ENCODE data around the gene ANGPTL3.
"Not testable (repeated sequence)": the region's sequence is repeated elsewhere in the genome, so short reads cannot be mapped to it uniquely, and the experiment has no call there.

Gene ANGPTL3, protein sequence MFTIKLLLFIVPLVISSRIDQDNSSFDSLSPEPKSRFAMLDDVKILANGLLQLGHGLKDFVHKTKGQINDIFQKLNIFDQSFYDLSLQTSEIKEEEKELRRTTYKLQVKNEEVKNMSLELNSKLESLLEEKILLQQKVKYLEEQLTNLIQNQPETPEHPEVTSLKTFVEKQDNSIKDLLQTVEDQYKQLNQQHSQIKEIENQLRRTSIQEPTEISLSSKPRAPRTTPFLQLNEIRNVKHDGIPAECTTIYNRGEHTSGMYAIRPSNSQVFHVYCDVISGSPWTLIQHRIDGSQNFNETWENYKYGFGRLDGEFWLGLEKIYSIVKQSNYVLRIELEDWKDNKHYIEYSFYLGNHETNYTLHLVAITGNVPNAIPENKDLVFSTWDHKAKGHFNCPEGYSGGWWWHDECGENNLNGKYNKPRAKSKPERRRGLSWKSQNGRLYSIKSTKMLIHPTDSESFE

DNA sequence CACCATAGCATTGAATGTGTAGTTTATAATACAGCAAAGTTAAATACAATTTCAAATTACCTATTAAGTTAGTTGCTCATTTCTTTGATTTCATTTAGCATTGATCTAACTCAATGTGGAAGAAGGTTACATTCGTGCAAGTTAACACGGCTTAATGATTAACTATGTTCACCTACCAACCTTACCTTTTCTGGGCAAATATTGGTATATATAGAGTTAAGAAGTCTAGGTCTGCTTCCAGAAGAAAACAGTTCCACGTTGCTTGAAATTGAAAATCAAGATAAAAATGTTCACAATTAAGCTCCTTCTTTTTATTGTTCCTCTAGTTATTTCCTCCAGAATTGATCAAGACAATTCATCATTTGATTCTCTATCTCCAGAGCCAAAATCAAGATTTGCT lies at the start of gene ANGPTL3:
Gene ANGPTL3 (plus strand): TSS at position 240 of the 400 bp plus-strand sequence. CDS start 47 bp downstream, at position 287.
- DNase-seq: no peak

DNA sequence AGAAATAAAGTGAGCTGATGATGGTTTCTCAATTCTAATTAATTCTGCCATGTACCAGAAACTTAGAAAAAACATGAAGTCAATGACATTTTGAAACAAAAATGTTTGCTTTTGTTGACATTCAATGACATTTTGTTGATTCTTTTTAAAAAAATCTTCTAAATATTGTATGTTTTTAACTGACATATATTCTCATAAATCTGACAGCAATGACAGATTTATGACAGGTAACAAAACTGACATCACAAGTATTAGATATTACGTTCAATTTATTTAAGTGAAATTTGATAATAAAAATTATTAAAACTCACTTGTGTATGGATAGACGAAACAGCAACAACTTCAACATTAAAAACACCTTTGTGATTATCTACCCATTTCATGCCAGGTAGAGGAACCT lies 36.0 kb upstream of the ANGPTL3 start:
- DNase-seq: no peak

DNA sequence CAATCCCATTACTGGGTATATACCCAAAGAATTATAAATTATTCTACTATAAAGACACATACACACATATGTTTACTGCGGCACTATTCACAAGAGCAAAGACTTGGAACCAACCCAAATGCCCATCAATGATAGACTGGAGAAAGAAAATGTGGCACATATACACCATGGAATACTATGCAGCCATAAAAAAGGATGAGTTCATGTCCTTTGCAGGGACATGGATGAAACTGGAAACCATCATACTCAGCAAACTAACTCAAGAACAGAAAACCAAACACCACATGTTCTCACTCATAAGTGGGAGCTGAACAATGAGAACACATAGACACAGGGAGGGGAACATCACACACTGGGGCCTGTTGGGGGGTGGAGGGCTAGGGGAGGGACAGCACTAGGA lies 30.1 kb upstream of the ANGPTL3 start:
- DNase-seq: not testable (repeated sequence)

DNA sequence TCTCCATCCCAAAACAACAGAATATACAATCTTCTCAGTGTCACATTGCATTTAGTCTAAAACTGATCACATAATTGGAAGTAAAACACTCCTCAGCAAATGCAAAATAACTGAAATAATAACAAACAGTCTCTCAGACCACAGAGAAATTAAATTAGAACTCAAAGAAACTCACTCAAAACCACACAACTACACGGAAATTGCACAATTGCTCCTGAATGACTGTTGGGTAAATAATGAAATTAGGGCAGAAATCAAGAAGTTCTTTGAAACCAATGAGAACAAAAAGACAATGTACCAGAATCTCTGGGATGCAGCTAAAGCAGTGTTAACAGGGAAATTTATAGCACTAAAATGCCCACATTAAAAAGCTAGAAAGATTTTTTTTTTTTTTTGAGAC lies 29.4 kb upstream of the ANGPTL3 start:
- DNase-seq: not testable (repeated sequence)

DNA sequence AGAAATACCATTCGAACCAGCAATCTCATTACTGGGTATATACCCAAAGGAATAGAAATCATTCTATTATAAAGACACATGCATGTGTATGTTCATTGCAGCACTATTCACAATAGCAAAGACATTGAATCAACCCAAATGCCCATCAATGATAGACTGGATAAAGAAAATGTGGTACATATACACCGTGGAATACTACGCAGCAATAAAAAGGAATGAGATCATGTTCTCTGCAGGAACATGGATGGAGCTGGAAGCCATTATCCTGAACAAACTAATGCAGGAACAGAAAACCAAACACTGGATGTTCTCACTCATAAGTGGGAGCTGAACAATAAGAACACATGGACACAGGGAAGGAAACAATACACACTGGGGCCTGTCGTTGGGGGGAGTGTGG lies 25.8 kb upstream of the ANGPTL3 start:
- not testable (repeated sequence) for DNase-seq

DNA sequence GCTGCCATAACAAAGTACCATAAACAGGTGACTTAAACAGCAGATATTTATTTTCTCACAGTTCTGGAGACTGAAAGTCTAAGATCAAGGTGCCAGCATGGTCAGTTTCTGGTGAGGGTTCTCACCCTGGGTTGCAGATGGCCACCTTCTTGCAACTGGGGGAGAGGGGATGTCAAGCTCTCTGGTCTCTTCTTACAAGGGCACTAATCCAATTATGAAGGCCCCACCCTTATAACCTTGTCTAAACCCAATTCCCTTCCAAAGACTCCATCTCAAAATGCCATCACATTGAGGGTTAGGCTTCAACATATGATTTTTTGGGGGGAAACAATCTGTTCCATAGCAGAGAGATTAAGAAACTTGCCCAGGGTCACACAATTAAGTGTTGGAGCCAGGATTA lies 24.8 kb upstream of the ANGPTL3 start:
- no peak for DNase-seq

DNA sequence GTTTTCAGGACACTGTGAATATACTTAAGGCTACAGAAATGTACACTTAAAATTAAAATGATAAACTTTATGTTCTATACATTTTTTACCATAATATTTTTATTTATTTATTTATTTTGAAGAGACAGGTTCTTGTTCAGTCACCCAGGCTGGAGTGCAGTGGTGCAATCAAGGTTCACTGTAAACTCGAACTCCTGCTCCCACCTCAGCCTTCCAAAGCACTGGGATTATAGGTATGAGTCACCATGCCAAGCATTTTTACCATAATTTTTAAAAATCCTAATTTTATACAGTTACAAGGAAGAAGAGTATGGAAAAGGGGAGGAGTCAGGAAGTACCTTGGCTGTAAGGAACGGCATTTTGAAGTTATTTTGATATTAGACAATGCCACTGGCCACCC lies 23.6 kb upstream of the ANGPTL3 start:
- DNase-seq: no peak

DNA sequence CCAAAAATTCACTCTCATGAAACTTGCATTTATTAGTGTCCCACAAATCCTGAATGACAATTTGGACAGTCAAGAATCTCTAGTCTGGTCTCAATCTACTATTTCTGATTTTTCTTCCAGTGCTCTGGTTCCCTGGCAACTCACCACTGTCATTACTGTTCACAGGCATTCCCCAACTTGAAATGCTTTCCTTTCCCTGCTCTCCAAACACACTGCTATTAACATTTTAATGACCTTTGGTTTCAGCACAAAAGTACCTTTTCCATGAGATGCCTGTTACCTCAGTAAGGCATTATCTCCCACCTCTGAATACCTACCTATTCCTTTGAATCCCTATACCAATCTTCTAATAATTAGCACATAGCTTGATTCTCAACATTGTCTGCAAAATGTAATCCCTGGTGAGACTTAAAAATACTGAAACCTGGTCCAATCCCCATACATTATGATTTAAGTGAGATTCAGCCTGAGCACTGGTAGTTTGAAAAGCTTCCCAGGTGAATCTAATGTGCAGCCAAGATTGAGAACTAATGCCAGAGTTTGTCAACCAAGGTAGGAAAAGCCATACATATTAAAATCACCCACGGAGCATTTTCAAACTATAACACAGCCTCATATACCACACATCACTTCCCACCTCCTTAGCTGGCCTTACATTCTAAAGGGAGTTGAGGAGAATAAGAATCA lies 11.7 kb upstream of the ANGPTL3 start:
- no peak for DNase-seq

DNA sequence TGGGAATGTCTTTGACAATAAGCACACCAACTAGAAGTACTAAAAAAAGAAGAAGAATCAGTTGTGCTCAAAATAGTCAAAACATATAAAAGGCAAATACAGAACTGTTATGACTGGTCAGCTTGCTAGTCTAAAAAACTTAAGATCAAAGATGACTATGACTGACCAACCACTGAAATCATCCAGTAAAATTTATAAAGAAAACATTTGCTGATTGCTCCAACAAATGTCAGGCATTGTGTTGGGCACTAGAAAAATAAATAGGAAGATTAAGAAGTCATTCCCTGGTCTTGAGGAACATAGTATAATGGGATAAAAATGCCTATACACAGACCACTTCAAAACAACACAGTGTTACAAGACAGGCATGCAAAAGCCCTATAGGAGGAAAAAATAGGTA lies 9.3 kb upstream of the ANGPTL3 start:
- DNase-seq: no peak

DNA sequence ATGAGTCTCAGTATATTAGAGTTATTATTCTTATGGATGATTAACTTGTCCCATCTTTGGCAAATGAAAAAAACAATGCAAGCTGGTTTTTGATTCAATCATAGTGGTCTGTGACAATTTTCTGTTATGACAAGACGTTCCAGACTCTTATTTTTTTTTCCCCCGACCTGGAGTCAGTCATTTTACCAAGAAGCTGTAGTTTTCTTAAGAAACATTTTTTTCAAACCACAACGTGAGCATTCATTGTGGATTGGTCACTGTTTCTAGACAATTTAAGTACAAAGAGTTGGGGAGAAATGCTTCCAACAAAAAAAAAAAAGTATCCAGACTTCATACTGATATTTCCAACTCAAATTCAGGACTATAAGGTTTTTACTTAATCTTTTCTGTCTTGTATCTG lies 8.0 kb upstream of the ANGPTL3 start:
- DNase-seq: no peak

DNA sequence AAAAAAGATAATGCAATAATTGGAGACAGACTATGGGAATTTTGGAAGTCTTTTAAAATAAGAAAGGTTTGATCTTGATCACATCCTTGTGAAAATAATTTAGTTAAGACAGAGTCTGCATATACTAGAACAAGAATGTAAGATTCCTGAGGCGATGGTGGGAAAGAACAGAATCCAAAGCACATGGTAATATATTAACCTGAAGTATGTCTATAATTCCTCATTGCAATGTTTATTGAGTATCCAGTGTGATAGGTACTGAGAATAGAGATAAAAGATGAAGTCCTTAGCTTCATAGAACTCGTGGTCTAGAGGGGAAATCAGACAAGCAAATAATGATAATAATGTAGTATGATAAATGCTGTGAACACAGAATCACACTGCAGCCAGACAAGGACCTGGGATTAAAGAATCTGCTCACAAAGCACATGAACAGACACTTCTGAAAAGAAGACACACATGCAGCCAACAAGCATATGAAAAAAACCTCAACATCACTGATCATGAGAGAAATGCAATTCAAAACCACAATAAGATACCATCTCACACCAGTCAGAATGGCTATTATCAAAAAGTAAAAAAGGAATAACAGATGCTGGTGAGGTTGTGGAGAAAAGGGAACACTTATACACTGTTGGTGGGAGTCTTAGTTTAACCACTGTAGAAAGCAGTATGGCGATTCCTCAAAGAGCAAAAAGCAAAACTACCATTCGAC lies 6.9 kb upstream of the ANGPTL3 start:
- DNase-seq: no peak

DNA sequence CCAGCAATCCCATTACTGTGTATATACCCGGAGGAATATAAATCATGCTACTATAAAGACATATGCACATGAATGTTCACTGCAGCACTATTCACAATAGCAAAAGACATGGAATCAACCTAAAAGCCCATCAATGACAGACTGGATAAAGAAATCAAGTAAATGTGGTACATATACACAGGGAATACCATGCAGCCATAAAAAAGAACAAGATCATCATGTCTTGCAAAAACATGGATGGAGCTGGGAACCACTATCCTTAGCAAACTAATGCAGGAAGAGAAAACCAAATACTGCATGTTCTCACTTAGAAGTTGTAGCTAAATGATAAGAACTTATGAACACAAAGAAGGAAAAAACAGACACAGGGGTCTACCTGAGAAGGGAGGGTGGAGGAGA lies 6.4 kb upstream of the ANGPTL3 start:
- no peak for DNase-seq

DNA sequence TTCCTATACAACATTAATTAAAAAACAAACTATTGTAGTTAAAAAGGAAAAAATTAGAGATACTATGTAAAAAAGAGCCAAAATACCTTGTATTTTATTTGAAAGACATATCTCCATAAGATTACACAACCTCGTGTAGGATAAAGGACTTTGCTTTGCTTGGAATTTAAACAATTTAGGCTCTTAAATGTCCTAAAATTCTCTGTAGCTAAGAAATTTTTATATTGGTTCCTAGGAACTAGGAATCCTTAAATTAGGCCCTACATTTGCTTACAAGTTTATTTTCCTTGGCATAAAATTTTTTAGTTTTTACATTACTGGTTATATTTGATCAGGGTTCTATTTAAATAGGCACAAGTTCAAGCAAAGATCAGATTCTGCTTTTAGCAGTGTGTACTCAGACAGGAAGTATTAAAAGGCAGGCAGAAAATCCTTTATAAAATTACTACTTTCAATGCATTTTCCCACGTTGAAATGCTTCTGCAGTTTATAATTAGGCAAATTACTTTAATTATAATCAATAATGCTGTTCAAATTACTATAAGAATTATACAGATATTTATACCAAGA lies 3.4 kb upstream of the ANGPTL3 start:
- DNase-seq: no peak

DNA sequence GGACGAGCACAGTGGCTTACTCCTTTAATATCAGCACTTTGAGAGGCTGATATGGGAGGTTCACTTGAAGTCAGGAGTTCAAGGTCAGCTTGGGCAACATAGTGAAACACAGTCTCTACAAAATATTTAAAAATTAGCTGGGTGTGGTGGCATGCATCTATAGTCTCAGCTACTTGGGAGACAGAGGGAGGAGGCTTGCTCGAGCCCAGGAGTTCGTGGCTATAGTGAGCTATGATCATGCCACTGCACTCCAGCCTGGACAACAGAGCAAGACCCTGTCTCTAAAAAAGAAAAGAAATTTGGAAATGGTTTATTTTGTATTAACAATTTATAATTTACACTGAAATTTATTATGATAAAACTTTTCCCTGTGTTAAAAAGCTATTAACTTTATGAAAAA lies 1.7 kb upstream of the ANGPTL3 start:
- DNase-seq: no peak

DNA sequence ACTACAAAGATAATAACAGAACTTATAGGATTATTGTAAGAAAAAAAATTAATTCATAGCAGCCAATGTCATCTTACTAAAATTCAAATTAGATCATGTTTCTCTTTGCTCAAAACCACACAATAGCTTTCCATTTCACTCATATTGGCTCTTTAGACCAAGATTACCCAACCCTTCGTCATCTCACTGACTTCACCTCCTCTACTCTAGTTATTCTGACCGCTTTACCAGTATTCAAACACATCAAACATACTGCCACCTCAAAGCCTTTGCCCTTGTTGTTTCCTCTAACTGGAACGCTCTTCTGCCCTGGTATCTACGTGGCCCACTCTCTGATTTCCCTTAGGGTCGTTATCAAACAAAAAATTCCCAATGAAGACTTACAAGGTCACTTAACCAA lies 1.7 kb downstream of the ANGPTL3 start:
- no peak for DNase-seq

DNA sequence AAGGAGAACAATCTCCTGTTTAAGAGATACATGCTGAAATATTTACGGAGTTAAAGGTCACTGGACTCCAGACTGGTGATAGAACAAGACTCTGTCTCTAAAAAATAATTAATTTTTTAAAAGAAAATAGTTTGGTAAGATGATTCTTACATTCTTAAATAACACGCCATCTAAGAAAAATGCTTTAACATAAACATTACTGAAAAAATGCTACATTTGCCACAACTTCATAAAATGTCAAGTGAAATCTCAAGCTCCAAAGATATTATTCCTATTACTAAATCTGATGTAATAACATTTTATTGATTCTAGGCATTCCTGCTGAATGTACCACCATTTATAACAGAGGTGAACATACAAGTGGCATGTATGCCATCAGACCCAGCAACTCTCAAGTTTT lies 4.1 kb downstream of the ANGPTL3 start:
- DNase-seq: no peak

DNA sequence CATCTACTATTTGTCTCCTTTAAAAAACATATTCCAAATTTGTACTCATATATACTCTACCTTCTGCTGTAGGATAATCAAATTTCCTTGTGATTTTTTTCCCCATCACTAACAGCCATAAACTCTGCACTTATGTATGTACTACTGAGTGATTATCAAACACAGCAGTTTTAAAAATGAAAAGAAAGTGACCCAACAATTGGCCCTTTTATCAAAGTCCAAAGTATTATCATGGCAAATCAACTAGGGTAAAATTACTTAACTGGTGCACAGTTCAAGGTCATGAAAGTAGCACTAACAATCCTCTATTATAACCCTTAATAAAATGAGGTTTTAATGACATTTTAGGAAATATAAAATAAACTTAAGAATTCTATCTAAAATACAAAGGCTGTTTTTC lies 11.6 kb downstream of the ANGPTL3 start:
- DNase-seq: no peak

DNA sequence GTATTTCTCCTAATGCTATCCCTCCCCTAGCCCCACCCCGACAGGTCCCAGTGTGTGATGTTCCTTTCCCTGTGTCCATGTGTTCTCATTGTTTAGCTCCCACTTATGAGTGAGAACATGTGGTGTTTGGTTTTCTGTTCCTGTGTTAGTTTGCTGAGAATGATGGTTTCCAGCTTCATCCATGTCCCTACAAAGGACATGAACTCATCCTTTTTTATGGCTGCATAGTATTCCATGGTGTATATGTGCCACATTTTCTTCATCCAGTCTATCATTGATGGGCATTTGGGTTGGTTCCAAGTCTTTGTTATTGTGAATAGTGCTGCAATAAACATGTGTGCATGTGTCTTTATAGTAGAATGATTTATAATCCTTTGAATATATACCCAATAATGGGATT lies 13.3 kb downstream of the ANGPTL3 start:
- not testable (repeated sequence) for DNase-seq

DNA sequence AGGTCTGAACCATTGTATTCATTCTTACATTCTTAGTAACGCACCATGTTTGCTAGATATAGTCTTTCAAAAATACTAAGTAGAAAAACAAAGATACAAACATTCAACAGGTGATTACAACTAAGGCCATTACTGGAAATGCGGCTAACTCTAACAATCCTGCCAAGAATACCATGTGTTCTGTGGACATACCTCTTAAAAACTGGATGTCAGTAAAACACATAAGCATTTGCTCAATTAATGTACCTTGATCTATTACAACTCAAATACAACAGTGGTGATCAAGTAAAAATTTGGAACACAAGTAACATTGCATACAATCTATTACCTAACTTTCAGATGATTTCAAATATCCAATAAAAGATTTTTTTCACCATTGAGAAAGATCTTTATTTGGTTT lies 15.4 kb downstream of the ANGPTL3 start:
- DNase-seq: no peak

DNA sequence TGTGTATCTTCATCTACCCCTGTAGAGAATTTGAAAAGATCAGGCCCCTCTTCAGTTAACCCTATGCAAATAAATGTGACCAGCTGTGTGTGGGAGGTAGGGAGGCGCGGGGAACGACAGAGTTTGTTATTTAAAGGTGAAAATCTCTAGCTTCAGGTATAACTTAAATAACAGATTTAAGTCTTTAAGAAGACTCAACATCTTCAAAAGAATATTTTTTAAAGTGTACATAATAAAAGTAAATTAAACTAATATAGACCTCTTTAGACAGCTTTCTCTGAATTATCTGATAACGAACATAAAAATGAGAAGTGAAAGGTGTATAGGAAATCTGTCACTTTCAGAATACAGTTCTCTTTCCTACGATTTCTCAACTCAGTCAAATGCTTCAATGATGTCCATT lies 16.0 kb downstream of the ANGPTL3 start:
- DNase-seq: no peak

DNA sequence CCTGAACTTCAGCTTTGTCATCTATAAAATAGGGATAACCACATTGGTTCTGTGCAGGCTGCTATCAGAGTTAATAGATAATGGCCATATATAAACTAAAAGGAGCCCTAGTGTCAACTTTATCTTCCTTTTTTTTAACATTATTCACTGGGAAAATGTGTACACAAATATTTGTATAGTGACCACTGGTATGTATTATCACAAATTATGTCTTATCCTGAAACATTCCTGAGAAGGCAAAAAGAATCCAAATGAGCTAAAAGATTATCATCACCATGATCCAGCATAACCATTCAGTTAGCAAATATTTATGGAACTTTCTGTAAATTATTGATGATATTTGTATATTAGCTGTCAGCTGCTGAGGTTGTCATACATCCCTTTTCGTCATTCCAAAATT lies 16.6 kb downstream of the ANGPTL3 start:
- no peak for DNase-seq

DNA sequence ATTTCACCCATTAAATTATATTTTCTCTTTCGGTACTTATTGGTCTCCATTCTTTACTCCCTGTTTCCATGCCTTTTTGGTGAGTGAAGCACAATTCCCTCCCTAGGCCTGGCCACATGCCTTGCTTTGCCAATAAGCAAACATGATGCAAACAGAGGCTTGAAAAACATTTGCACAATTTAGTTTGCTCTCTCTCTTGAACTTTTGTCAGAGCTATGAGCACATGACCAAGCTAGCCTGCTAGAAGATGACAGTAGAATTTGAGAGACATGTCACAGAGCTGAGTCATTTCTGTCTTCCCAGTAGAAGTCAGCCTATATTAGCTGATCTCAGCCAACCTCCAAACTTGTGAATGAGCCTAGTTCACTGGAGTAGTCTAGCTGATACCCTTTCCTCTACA lies 24.6 kb downstream of the ANGPTL3 start:
- DNase-seq: no peak

DNA sequence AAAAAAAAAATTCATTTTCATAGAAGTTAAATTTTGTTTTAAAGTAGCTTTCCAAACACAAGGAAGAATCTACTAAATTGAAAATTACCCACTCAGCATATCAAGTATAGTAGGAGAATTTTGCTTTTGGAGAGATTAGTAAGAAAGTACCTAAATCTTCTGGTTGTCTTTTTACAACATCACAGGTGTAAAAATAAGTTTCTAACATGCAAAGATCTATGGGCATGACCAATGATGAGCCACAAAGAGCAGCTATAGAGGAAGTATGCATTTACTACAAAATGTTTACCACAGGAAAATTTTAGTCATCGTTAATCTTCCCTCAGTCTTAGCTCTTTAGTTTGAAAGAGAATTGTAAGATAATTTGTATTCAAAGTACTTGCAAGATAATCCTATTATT lies 28.1 kb downstream of the ANGPTL3 start:
- DNase-seq: no peak

DNA sequence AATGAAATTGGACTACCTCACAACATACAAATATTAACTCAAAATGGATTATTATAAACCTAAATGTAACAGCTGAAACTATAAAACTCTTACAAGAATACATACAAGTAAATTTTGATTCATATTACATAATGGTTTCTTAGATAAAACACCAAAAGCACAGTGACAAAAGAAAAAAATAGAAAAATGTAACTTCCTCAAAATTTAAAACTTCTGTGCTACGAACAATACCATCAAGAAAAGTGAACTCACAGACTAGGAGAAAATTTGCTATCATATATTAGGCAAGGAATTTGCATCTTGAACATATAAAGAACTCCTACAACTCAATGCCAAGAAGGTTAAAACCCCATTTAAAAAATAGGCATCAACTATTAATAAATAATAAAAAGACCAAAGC lies 31.2 kb downstream of the ANGPTL3 start:
- DNase-seq: no peak
